Liver (tissue), 9 donors: Measurements from ENCODE around the gene NDUFAF2. TPM values are rescaled to one million over a fixed set of nuclear protein-coding genes. Genes with fewer than 3 reads are reported as not detected.
A peak's percentile ranks its signal among the peaks of the same experiment; 100 is the strongest.

Experiments used
- DNase-seq: peaks from one replicate; pipeline ENCODE4 v3.0.0-alpha.2; 2017; ENCODE audit warnings: low spot score
- H3K27ac ChIP-seq, 2 donors: one replicate each; pipeline ENCODE4 v1.7.0; 2013; ENCODE audit warnings: inconsistent platforms in 2 of 2, low read length in 2 of 2, control low read depth in 1 of 2, low read depth in 1 of 2, mild to moderate bottlenecking in 1 of 2
- H3K27me3 ChIP-seq, 4 donors: one replicate each; pipeline versions ENCODE4 v1.6.1 to v1.7.0; 2013; ENCODE audit warnings: low read length in 3 of 4, inconsistent platforms in 1 of 4, mild to moderate bottlenecking in 1 of 4, moderate library complexity in 1 of 4; ENCODE audit not compliant: control insufficient read depth in 4 of 4, insufficient read depth in 4 of 4
- H3K36me3 ChIP-seq, 4 donors: one replicate each; pipeline versions ENCODE4 v1.6.1 to v1.7.0; 2013; ENCODE audit warnings: low read length in 3 of 4, mild to moderate bottlenecking in 3 of 4, low read depth in 1 of 4, moderate library complexity in 1 of 4; ENCODE audit not compliant: control insufficient read depth in 4 of 4, insufficient read depth in 3 of 4
- H3K4me1 ChIP-seq, 4 donors: one replicate each; pipeline versions ENCODE4 v1.6.1 to v1.7.0; 2013; ENCODE audit warnings: low read length in 3 of 4, mild to moderate bottlenecking in 3 of 4, moderate library complexity in 1 of 4; ENCODE audit not compliant: control insufficient read depth in 4 of 4, insufficient read depth in 4 of 4
- H3K4me3 ChIP-seq, 3 donors: one replicate each; pipeline versions ENCODE4 v1.6.1 to v1.7.0; 2013; ENCODE audit warnings: low read length in 3 of 3, control low read depth in 1 of 3, low read depth in 1 of 3, mild to moderate bottlenecking in 1 of 3
- H3K9ac ChIP-seq, 2 donors: one replicate each; pipeline ENCODE4 v1.7.0; 2013; ENCODE audit warnings: low read length in 2 of 2, mild to moderate bottlenecking in 2 of 2, moderate library complexity in 2 of 2, control low read depth in 1 of 2, low read depth in 1 of 2
- H3K9me3 ChIP-seq, 4 donors: one replicate each; pipeline versions ENCODE4 v1.6.1 to v1.7.0; 2013; ENCODE audit warnings: low read length in 3 of 4; ENCODE audit not compliant: control insufficient read depth in 4 of 4
- EGR1 ChIP-seq, 2 donors: IDR thresholded peaks; 2 replicates each; pipeline ENCODE4 v1.6.1; 2016 to 2018; ENCODE audit warnings: antibody characterized with exemption in 2 of 2, low read depth in 2 of 2
- FOXA1 ChIP-seq: IDR thresholded peaks from 2 replicates; pipeline ENCODE4 v1.6.1; 2016; ENCODE audit warnings: antibody characterized with exemption
- FOXA2 ChIP-seq: IDR thresholded peaks from 2 replicates; pipeline ENCODE4 v1.6.1; 2016; ENCODE audit warnings: antibody characterized with exemption
- HNF4A ChIP-seq, 2 donors: conservative IDR thresholded peaks; 2 replicates each; pipeline ENCODE4 v1.6.1; 2016; ENCODE audit warnings: antibody characterized with exemption in 2 of 2, mild to moderate bottlenecking in 2 of 2
- HNF4G ChIP-seq: IDR thresholded peaks from 2 replicates; pipeline ENCODE4 v1.6.1; 2016; ENCODE audit warnings: antibody characterized with exemption
- NR2F2 ChIP-seq: IDR thresholded peaks from 2 replicates; pipeline ENCODE4 v1.6.1; 2016; ENCODE audit warnings: antibody characterized with exemption
- RAD21 ChIP-seq, 2 donors: IDR thresholded peaks; 2 replicates each; pipeline ENCODE4 v1.6.1; 2016; ENCODE audit warnings: antibody characterized with exemption in 2 of 2, mild to moderate bottlenecking in 2 of 2
- SP1 ChIP-seq: IDR thresholded peaks from 2 replicates; pipeline ENCODE4 v1.6.1; 2018; ENCODE audit warnings: antibody characterized with exemption, mild to moderate bottlenecking
- YY1 ChIP-seq: IDR thresholded peaks from 2 replicates; pipeline ENCODE4 v1.6.1; 2016; ENCODE audit warnings: antibody characterized with exemption, mild to moderate bottlenecking
- WGBS: extraction: QIAGEN DNeasy Blood & Tissue Kit; methylation state at CpG from one replicate; pipeline ENCODE4 v1.1.7; 2013; 5-methylcytosine and 5-hydroxymethylcytosine counted together
- polyA plus RNA-seq, 2 donors: library from polyadenylated mRNA; stranded (reverse) in 1 of 2; unstranded in 1 of 2; fragments of 200-250 nt in 1 of 2; fragments of >200 nt in 1 of 2; fragmentation: Nextera tagmentation in 1 of 2; extraction: Ambion mirVana in 1 of 2; gene quantifications; one replicate each; pipeline versions ENCODE4 v1.2.1 to v1.2.3, GENCODE V29; 2013 to 2015
- total RNA-seq, 2 donors: library from RNA; depleted of rRNA; stranded (reverse); fragments of >200 nt; gene quantifications; one replicate each; pipeline ENCODE4 v1.2.3, GENCODE V29; 2014
- TF ChIP-seq, protein P1 (sequence below): IDR thresholded peaks from 2 replicates; pipeline ENCODE4 v1.6.1; 2016; ENCODE audit warnings: antibody characterized with exemption
- TF ChIP-seq, protein P2 (sequence below): IDR thresholded peaks from 2 replicates; pipeline ENCODE4 v1.6.1; 2016; ENCODE audit warnings: antibody characterized with exemption, mild to moderate bottlenecking
- TF ChIP-seq, protein P3 (sequence below): IDR thresholded peaks from 2 replicates; pipeline ENCODE4 v1.6.1; 2016; ENCODE audit warnings: antibody characterized with exemption
- donor health status: healthy.
- donor health status: healthy.
- donor health status: healthy.
- donor health status: healthy.
- donor health status: healthy.

NDUFAF2 gene
- total and polyA plus RNA-seq, 4 donors, result 4.3 to 21.3 (median 12.5) TPM

DNA sequence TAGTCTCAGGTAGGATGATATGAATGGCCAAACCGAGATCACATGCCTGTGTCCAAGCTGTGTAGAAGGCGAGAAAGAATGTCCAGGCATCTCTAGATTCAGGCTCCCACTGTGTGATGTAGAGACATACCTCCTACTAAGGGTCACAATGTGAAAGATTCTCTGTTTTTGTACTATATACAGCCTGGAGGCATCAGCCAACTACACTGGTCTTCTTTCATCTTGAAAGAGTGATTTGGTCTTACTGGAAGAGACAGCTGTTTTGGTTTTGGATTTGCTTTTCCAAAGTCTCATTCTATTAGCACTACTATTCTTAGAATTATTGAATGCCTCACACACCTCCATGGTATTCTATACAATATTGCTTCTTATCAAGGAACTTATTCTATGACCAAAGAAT, 26.5 kb upstream of the NDUFAF2 start:
- TF ChIP-seq NR2F2, result no peak
- TF ChIP-seq, protein P1, sequence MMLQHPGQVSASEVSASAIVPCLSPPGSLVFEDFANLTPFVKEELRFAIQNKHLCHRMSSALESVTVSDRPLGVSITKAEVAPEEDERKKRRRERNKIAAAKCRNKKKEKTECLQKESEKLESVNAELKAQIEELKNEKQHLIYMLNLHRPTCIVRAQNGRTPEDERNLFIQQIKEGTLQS, result no peak
- TF ChIP-seq SP1, result no peak
- TF ChIP-seq, protein P2, sequence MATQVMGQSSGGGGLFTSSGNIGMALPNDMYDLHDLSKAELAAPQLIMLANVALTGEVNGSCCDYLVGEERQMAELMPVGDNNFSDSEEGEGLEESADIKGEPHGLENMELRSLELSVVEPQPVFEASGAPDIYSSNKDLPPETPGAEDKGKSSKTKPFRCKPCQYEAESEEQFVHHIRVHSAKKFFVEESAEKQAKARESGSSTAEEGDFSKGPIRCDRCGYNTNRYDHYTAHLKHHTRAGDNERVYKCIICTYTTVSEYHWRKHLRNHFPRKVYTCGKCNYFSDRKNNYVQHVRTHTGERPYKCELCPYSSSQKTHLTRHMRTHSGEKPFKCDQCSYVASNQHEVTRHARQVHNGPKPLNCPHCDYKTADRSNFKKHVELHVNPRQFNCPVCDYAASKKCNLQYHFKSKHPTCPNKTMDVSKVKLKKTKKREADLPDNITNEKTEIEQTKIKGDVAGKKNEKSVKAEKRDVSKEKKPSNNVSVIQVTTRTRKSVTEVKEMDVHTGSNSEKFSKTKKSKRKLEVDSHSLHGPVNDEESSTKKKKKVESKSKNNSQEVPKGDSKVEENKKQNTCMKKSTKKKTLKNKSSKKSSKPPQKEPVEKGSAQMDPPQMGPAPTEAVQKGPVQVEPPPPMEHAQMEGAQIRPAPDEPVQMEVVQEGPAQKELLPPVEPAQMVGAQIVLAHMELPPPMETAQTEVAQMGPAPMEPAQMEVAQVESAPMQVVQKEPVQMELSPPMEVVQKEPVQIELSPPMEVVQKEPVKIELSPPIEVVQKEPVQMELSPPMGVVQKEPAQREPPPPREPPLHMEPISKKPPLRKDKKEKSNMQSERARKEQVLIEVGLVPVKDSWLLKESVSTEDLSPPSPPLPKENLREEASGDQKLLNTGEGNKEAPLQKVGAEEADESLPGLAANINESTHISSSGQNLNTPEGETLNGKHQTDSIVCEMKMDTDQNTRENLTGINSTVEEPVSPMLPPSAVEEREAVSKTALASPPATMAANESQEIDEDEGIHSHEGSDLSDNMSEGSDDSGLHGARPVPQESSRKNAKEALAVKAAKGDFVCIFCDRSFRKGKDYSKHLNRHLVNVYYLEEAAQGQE, result no peak
- TF ChIP-seq FOXA1, result no peak
- TF ChIP-seq, protein P3, sequence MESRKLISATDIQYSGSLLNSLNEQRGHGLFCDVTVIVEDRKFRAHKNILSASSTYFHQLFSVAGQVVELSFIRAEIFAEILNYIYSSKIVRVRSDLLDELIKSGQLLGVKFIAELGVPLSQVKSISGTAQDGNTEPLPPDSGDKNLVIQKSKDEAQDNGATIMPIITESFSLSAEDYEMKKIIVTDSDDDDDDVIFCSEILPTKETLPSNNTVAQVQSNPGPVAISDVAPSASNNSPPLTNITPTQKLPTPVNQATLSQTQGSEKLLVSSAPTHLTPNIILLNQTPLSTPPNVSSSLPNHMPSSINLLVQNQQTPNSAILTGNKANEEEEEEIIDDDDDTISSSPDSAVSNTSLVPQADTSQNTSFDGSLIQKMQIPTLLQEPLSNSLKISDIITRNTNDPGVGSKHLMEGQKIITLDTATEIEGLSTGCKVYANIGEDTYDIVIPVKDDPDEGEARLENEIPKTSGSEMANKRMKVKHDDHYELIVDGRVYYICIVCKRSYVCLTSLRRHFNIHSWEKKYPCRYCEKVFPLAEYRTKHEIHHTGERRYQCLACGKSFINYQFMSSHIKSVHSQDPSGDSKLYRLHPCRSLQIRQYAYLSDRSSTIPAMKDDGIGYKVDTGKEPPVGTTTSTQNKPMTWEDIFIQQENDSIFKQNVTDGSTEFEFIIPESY, result no peak
- no peak for TF ChIP-seq EGR1 (IDR thresholded peaks at IDR 0.05; ENCODE audit: low read depth in 2 of 2)
- Histone ChIP-seq H3K9ac (no peak overlapping the region), H3K4me1 (no peaks in the 10 kb centered on the region), H3K27ac (no peak overlapping the region), H3K27me3 (no peaks in the 10 kb centered on the region), H3K9me3 (no peaks in the 10 kb centered on the region), H3K36me3 (peaks cover 0 to 7% (median 2%) of the 10 kb centered on the region in 4 donors), H3K4me3 (no peak overlapping the region)
- 97% methylated on average over 2 of the region's 2 CpGs for WGBS
- no peak for DNase-seq

DNA sequence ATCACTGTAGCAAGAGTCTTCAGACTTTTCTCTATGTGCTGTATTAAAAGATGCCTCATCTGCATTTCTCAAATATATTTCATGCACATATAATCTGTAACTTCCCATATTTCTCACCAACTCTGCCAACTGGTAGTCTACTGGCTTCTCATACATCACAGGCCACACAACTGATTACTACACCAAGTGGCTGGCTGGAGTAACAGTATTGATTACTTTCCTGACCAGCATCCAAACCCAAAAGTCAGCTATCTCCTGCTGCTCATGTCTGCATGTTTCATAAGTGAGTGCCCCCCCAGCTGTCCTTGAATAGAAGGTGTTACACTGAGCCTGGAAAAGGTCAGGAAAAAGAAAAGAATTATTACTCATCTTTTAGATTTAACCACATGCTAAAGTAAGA, 17.6 kb upstream of the NDUFAF2 start:
- Histone ChIP-seq H3K9ac (no peak overlapping the region), H3K27ac (no peak overlapping the region), H3K4me3 (no peak overlapping the region), H3K36me3 (no peaks in the 10 kb centered on the region), H3K27me3 (no peaks in the 10 kb centered on the region), H3K4me1 (no peaks in the 10 kb centered on the region), H3K9me3 (no peaks in the 10 kb centered on the region)
- TF ChIP-seq HNF4G (no peak), FOXA1 (no peak), YY1 (no peak), HNF4A (conservative IDR thresholded peaks at IDR 0.05) (peak; percentile 8 to 9), FOXA2 (no peak), RAD21 (IDR thresholded peaks at IDR 0.05) (peak in 1 of 2 donors; percentile 7)
- DNase-seq, result no peak

DNA sequence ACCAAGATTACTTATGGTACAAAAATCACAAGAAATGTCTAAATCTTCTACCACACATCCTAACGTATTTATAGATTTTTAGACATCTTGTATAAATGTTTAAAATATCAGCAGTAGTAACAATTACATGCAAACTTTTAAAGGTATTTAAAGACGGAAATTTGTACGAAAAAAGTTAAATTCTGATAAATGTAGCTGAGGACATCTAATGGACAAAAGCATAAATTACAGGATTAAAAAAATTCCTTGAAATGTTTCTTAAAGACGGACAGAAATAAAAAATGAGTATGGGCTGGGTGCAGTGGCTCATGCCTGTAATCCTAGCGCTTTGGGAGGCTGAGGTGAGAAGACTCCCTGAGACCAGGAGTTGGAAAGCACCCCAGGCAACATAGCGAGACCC, 16.0 kb upstream of the NDUFAF2 start:
- Histone ChIP-seq H3K36me3 (no peaks in the 10 kb centered on the region), H3K9ac (no peak overlapping the region), H3K9me3 (no peaks in the 10 kb centered on the region), H3K4me1 (no peaks in the 10 kb centered on the region), H3K4me3 (no peak overlapping the region), H3K27ac (no peak overlapping the region), H3K27me3 (no peaks in the 10 kb centered on the region)
- 86% methylated on average over 6 of the region's 6 CpGs for WGBS
- DNase-seq, result no peak
- TF ChIP-seq RAD21 (IDR thresholded peaks at IDR 0.05) (peak in 1 of 2 donors; percentile 17), FOXA1 (no peak)
